Fibroblast of lung (primary cell): ENCODE data around the gene SPEN. TPM values are rescaled to one million over a fixed set of nuclear protein-coding genes. Genes with fewer than 3 reads are reported as not detected.

ENCODE experiments used
- DNase-seq, 2 donors: peaks; one replicate each; pipeline versions ENCODE4 v3.0.0 to v3.0.0-alpha.2; 2010; ENCODE audit warnings: low read depth in 2 of 2
- H2AFZ ChIP-seq: 2 replicates; pipeline ENCODE4 v1.5.1; 2012; ENCODE audit warnings: low read length, control low read depth, inconsistent platforms
- H3K27ac ChIP-seq: 2 replicates; pipeline ENCODE4 v1.5.1; 2011; ENCODE audit warnings: low read length, control low read depth; ENCODE audit not compliant: insufficient read depth
- H3K27me3 ChIP-seq: 2 replicates; pipeline ENCODE4 v1.5.1; 2011; ENCODE audit warnings: mild to moderate bottlenecking, low read length; ENCODE audit not compliant: control insufficient read depth, insufficient read depth
- H3K36me3 ChIP-seq: 2 replicates; pipeline ENCODE4 v1.5.1; 2011; ENCODE audit warnings: low read length; ENCODE audit not compliant: control insufficient read depth, insufficient read depth
- H3K4me1 ChIP-seq: 2 replicates; pipeline ENCODE4 v1.5.1; 2011; ENCODE audit warnings: low read length; ENCODE audit not compliant: control insufficient read depth, insufficient read depth; ENCODE audit errors: extremely low read depth
- H3K4me2 ChIP-seq: 2 replicates; pipeline ENCODE4 v1.5.1; 2011; ENCODE audit warnings: low read length, control low read depth; ENCODE audit not compliant: insufficient read depth; ENCODE audit errors: extremely low read depth
- H3K4me3 ChIP-seq, 4 experiments: fragments of 200-600 bp in 1 of 4; sonication (generic) in 1 of 4; replicated peaks in 1 of 4; 2 replicates each; pipeline ENCODE4 v1.5.1; 2011 to 2016; ENCODE audit warnings: low read length in 4 of 4, low read depth in 3 of 4, mild to moderate bottlenecking in 3 of 4, control low read depth in 2 of 4, inconsistent platforms in 1 of 4, mixed read lengths in 1 of 4; ENCODE audit not compliant: insufficient read depth in 1 of 4; ENCODE audit errors: control extremely low read depth in 1 of 4
- H3K79me2 ChIP-seq: 2 replicates; pipeline ENCODE4 v1.5.1; 2012; ENCODE audit warnings: mild to moderate bottlenecking, low read length, inconsistent platforms; ENCODE audit not compliant: control insufficient read depth, insufficient read depth
- H3K9ac ChIP-seq: 2 replicates; pipeline ENCODE4 v1.5.1; 2011; ENCODE audit warnings: mild to moderate bottlenecking, low read length, control low read depth; ENCODE audit not compliant: insufficient read depth
- H3K9me3 ChIP-seq: 2 replicates; pipeline ENCODE4 v1.5.1; 2012; ENCODE audit warnings: low read depth, low read length; ENCODE audit not compliant: control insufficient read depth, insufficient read depth
- H4K20me1 ChIP-seq: 2 replicates; pipeline ENCODE4 v1.5.1; 2011; ENCODE audit warnings: low read length; ENCODE audit not compliant: control insufficient read depth, insufficient read depth; ENCODE audit errors: extremely low read depth
- CTCF ChIP-seq, 2 donors: IDR thresholded peaks in 1 of 2; conservative IDR thresholded peaks in 1 of 2; 1 replicate in 1 of 2; 2 replicates in 1 of 2; pipeline ENCODE4 v1.5.1; 2011 to 2012; ENCODE audit warnings: low read length in 2 of 2, control low read depth in 1 of 2, inconsistent platforms in 1 of 2, low read depth in 1 of 2, mild to moderate bottlenecking in 1 of 2
- EZH2 ChIP-seq: IDR thresholded peaks from 2 replicates; pipeline ENCODE4 v1.5.1; 2012; ENCODE audit warnings: low read length, control low read depth, mild to moderate bottlenecking; ENCODE audit errors: missing control alignments
- polyA plus RNA-seq, 2 donors: library from polyadenylated mRNA; depleted of rRNA in 1 of 2; stranded (reverse) in 1 of 2; unstranded in 1 of 2; fragments of >200 nt; gene quantifications; 2 replicates each; pipeline ENCODE4 v1.2.1, GENCODE V29; 2011 to 2012; ENCODE audit warnings: missing spikeins in 1 of 2
- total RNA-seq: library from RNA; depleted of rRNA; stranded (reverse); fragments of >200 nt; gene quantifications from 2 replicates; pipeline ENCODE4 v1.2.1, GENCODE V29; 2014

Gene SPEN
- total and polyA plus RNA-seq, 2 donors (not counting 1 experiment from before 2014, with no cell fraction given): 5.1 to 11.9 TPM

- Histone ChIP-seq H3K9ac (no peak overlapping the region), H2AFZ (no peak overlapping the region), H3K4me2 (no peak overlapping the region), H3K27me3 (no peaks in the 10 kb centered on the region), H3K27ac (peak overlapping the region; percentile 98), H3K36me3 (no peaks in the 10 kb centered on the region), H3K4me3 (no peak overlapping the region), H3K4me1 (no peaks in the 10 kb centered on the region), H3K79me2 (no peaks in the 10 kb centered on the region), H4K20me1 (no peaks in the 10 kb centered on the region), H3K9me3 (no peaks in the 10 kb centered on the region)
- no peak for DNase-seq
- TF ChIP-seq CTCF (conservative IDR thresholded peaks at IDR 0.05 in 1 of 2, IDR thresholded peaks at IDR 0.05 in 1 of 2; ENCODE audit: low read depth in 1 of 2, low read length in 2 of 2): no peak
- no peak for TF ChIP-seq EZH2
Observed at GRCh38 chr1:15836772-15837669, 10.5 kb upstream of the SPEN start.

GRCh38 chr1:15837931-15838330 lies 9.6 kb upstream of the SPEN start:
- DNase-seq: no peak
- H3K9ac ChIP-seq: no peak overlapping the region
- TF ChIP-seq EZH2 (no peak), CTCF (conservative IDR thresholded peaks at IDR 0.05 in 1 of 2, IDR thresholded peaks at IDR 0.05 in 1 of 2; ENCODE audit: low read depth in 1 of 2, low read length in 2 of 2) (no peak)
- H3K4me3 ChIP-seq: no peak overlapping the region
- no peaks in the 10 kb centered on the region for H3K27me3 ChIP-seq
- no peaks in the 10 kb centered on the region for H3K4me1 ChIP-seq
- H3K9me3 ChIP-seq: no peaks in the 10 kb centered on the region
- H2AFZ ChIP-seq: no peak overlapping the region
- no peaks in the 10 kb centered on the region for H4K20me1 ChIP-seq
- H3K36me3 ChIP-seq: no peaks in the 10 kb centered on the region
- H3K27ac ChIP-seq: no peak overlapping the region
- no peaks in the 10 kb centered on the region for H3K79me2 ChIP-seq
- no peak overlapping the region for H3K4me2 ChIP-seq

- no peak overlapping the region for H3K9ac ChIP-seq
- H3K4me2 ChIP-seq: no peak overlapping the region
- no peaks in the 10 kb centered on the region for H3K4me1 ChIP-seq
- H4K20me1 ChIP-seq: no peaks in the 10 kb centered on the region
- no peaks in the 10 kb centered on the region for H3K27me3 ChIP-seq
- DNase-seq: no peak
- TF ChIP-seq EZH2: no peak
- no peak for TF ChIP-seq CTCF (conservative IDR thresholded peaks at IDR 0.05 in 1 of 2, IDR thresholded peaks at IDR 0.05 in 1 of 2; ENCODE audit: low read depth in 1 of 2, low read length in 2 of 2)
- no peak overlapping the region for H2AFZ ChIP-seq
- no peak overlapping the region for H3K27ac ChIP-seq
- H3K9me3 ChIP-seq: no peaks in the 10 kb centered on the region
- no peaks in the 10 kb centered on the region for H3K36me3 ChIP-seq
- no peaks in the 10 kb centered on the region for H3K79me2 ChIP-seq
- H3K4me3 ChIP-seq: no peak overlapping the region
Observed at GRCh38 chr1:15838721-15839120, 8.8 kb upstream of the SPEN start.
